HepG2 (cell line): Measurements from ENCODE around the gene HES2. TPM values are rescaled to one million over a fixed set of nuclear protein-coding genes. Genes with fewer than 3 reads are reported as not detected.

Source experiments
- DNMT1 ChIP-seq: sonication (generic); formaldehyde crosslinking; IDR thresholded peaks from 2 replicates; pipeline ENCODE4 v1.5.1; 2020; ENCODE audit warnings: mild to moderate bottlenecking, missing genetic modification reagents
- HNF4G ChIP-seq, 2 experiments: sonication (generic) in 1 of 2; formaldehyde crosslinking in 1 of 2; IDR thresholded peaks; 2 replicates each; pipeline versions ENCODE4 v1.4.0 to v1.6.1; 2011 to 2020; ENCODE audit warnings: borderline replicate concordance in 2 of 2, low read depth in 2 of 2, mild to moderate bottlenecking in 2 of 2, low read length in 1 of 2, missing genetic modification reagents in 1 of 2, moderate library complexity in 1 of 2
- HNRNPH1 ChIP-seq: fragments of 200-400 bp; formaldehyde crosslinking; optimal IDR thresholded peaks from 2 replicates; pipeline ENCODE3; 2017; ENCODE audit warnings: mild to moderate bottlenecking, low read depth, low read length
- IKZF5 ChIP-seq: IDR thresholded peaks from 2 replicates; pipeline ENCODE4 v1.6.1; 2018; ENCODE audit warnings: missing genetic modification reagents, mild to moderate bottlenecking, missing compliant biosample characterization
- MAFG ChIP-seq: sonication (generic); formaldehyde crosslinking; IDR thresholded peaks from 2 replicates; pipeline ENCODE4 v1.5.1; 2020; ENCODE audit warnings: mild to moderate bottlenecking, missing genetic modification reagents
- SAFB2 ChIP-seq: sonication (generic); formaldehyde crosslinking; IDR thresholded peaks from 2 replicates; pipeline ENCODE4 v1.5.1; 2020; ENCODE audit warnings: missing genetic modification reagents, low read depth, mild to moderate bottlenecking, borderline replicate concordance
- SOX6 ChIP-seq, 2 experiments: fragments of 450-650 bp in 1 of 2; sonication (generic) in 1 of 2; formaldehyde crosslinking in 1 of 2; IDR thresholded peaks; 2 replicates each; pipeline versions ENCODE4 v1.4.0 to v1.6.1; 2017 to 2020; ENCODE audit warnings: antibody characterized with exemption in 1 of 2, mild to moderate bottlenecking in 1 of 2, missing genetic modification reagents in 1 of 2
- SP140L ChIP-seq: sonication (generic); formaldehyde crosslinking; IDR thresholded peaks from 2 replicates; pipeline ENCODE4 v1.4.0; 2020; ENCODE audit warnings: missing genetic modification reagents, borderline replicate concordance
- SRY ChIP-seq: sonication (generic); formaldehyde crosslinking; IDR thresholded peaks from 2 replicates; pipeline ENCODE4 v1.8.0; 2022; ENCODE audit warnings: mild to moderate bottlenecking, missing genetic modification reagents
- TRIM24 ChIP-seq: sonication (generic); formaldehyde crosslinking; IDR thresholded peaks from 2 replicates; pipeline ENCODE4 v1.8.0; 2022; ENCODE audit warnings: mild to moderate bottlenecking, missing genetic modification reagents
- ZC3H4 ChIP-seq: sonication (generic); formaldehyde crosslinking; IDR thresholded peaks from 2 replicates; pipeline ENCODE4 v1.4.0; 2020; ENCODE audit warnings: missing genetic modification reagents, borderline replicate concordance
- ZFYVE20 ChIP-seq: sonication (generic); formaldehyde crosslinking; IDR thresholded peaks from 2 replicates; pipeline ENCODE4 v1.8.0; 2023; ENCODE audit warnings: low read depth, mild to moderate bottlenecking, moderate library complexity, missing genetic modification reagents, borderline replicate concordance
- ZNF232 ChIP-seq: sonication (generic); formaldehyde crosslinking; IDR thresholded peaks from 2 replicates; pipeline ENCODE4 v1.4.0; 2020; ENCODE audit warnings: missing genetic modification reagents, borderline replicate concordance
- ZNF446 ChIP-seq: sonication (generic); formaldehyde crosslinking; IDR thresholded peaks from 2 replicates; pipeline ENCODE4 v1.5.0; 2020; ENCODE audit warnings: mild to moderate bottlenecking, missing genetic modification reagents
- ZSCAN9 ChIP-seq: IDR thresholded peaks from 2 replicates; pipeline ENCODE4 v1.6.1; 2016; ENCODE audit warnings: borderline replicate concordance
- polyA plus RNA-seq, 8 experiments: library from polyadenylated mRNA; depleted of rRNA in 3 of 8; stranded (reverse) in 7 of 8; unstranded in 1 of 8; fragments of >200 nt; fragmentation: Illumina TruSeq in 4 of 8; extraction: Trizol in 4 of 8; gene quantifications; 2 replicates each; pipeline versions ENCODE4 v1.2.1 to v1.2.3, GENCODE V29; 2011 to 2016; ENCODE audit warnings: low read depth in 4 of 8, missing spikeins in 1 of 8, mixed read lengths in 1 of 8; ENCODE audit not compliant: insufficient read depth in 1 of 8
- total RNA-seq, 5 experiments: library from RNA; depleted of rRNA; stranded (reverse); fragments of >200 nt; fragmentation: Illumina TruSeq; extraction: Trizol; gene quantifications; 2 replicates each; pipeline ENCODE4 v1.2.3, GENCODE V29; 2016; ENCODE audit warnings: low read depth in 1 of 5
- TF ChIP-seq, protein P1 (sequence below): sonication (generic); formaldehyde crosslinking; IDR thresholded peaks from 2 replicates; pipeline ENCODE4 v1.5.0; 2020; ENCODE audit warnings: mild to moderate bottlenecking, missing genetic modification reagents
- TF ChIP-seq, protein P2 (sequence below): sonication (generic); formaldehyde crosslinking; IDR thresholded peaks from 2 replicates; pipeline ENCODE4 v1.4.0; 2020; ENCODE audit warnings: mild to moderate bottlenecking, missing genetic modification reagents
- TF ChIP-seq, protein P3 (sequence below): sonication (generic); formaldehyde crosslinking; IDR thresholded peaks from 2 replicates; pipeline ENCODE4 v1.8.0; 2022; ENCODE audit warnings: mild to moderate bottlenecking, missing genetic modification reagents
- TF ChIP-seq, protein P4 (sequence below): sonication (generic); formaldehyde crosslinking; IDR thresholded peaks from 2 replicates; pipeline ENCODE4 v1.9.0; 2021; ENCODE audit warnings: missing genetic modification reagents, borderline replicate concordance

Gene HES2
- total and polyA plus RNA-seq, 2 of the 13 experiments (the other 11 are each of a cell fraction or from before 2014, with no cell fraction given) = 0.11 to 0.17 TPM

- TF ChIP-seq, protein P1, sequence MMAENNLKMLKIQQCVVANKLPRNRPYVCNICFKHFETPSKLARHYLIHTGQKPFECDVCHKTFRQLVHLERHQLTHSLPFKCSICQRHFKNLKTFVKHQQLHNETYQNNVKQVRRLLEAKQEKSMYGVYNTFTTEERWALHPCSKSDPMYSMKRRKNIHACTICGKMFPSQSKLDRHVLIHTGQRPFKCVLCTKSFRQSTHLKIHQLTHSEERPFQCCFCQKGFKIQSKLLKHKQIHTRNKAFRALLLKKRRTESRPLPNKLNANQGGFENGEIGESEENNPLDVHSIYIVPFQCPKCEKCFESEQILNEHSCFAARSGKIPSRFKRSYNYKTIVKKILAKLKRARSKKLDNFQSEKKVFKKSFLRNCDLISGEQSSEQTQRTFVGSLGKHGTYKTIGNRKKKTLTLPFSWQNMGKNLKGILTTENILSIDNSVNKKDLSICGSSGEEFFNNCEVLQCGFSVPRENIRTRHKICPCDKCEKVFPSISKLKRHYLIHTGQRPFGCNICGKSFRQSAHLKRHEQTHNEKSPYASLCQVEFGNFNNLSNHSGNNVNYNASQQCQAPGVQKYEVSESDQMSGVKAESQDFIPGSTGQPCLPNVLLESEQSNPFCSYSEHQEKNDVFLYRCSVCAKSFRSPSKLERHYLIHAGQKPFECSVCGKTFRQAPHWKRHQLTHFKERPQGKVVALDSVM = 0 out of 2 replicates have a peak, but pooled peaks have one; percentile 35
- TF ChIP-seq, protein P2, sequence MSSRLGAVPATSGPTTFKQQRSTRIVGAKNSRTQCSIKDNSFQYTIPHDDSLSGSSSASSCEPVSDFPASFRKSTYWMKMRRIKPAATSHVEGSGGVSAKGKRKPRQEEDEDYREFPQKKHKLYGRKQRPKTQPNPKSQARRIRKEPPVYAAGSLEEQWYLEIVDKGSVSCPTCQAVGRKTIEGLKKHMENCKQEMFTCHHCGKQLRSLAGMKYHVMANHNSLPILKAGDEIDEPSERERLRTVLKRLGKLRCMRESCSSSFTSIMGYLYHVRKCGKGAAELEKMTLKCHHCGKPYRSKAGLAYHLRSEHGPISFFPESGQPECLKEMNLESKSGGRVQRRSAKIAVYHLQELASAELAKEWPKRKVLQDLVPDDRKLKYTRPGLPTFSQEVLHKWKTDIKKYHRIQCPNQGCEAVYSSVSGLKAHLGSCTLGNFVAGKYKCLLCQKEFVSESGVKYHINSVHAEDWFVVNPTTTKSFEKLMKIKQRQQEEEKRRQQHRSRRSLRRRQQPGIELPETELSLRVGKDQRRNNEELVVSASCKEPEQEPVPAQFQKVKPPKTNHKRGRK (CRISPR knock-in tag) = no peak
- no peak for TF ChIP-seq TRIM24 (CRISPR knock-in tag)
- TF ChIP-seq ZNF232 (CRISPR knock-in tag) = no peak
- no peak for TF ChIP-seq ZSCAN9 (CRISPR knock-in tag)
- TF ChIP-seq DNMT1 = no peak
- TF ChIP-seq, protein P3, sequence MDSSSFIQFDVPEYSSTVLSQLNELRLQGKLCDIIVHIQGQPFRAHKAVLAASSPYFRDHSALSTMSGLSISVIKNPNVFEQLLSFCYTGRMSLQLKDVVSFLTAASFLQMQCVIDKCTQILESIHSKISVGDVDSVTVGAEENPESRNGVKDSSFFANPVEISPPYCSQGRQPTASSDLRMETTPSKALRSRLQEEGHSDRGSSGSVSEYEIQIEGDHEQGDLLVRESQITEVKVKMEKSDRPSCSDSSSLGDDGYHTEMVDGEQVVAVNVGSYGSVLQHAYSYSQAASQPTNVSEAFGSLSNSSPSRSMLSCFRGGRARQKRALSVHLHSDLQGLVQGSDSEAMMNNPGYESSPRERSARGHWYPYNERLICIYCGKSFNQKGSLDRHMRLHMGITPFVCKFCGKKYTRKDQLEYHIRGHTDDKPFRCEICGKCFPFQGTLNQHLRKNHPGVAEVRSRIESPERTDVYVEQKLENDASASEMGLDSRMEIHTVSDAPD (CRISPR knock-in tag) = no peak
- TF ChIP-seq HNF4G (IDR thresholded peaks at IDR 0.05; ENCODE audit: borderline replicate concordance, low read depth, low read length) = 0 out of 2 replicates have a peak, but pooled peaks have one; percentile 14
- TF ChIP-seq HNF4G (CRISPR knock-in tag; IDR thresholded peaks at IDR 0.05; ENCODE audit: borderline replicate concordance, low read depth) = no peak
- TF ChIP-seq HNRNPH1 = no peak
- TF ChIP-seq, protein P4, sequence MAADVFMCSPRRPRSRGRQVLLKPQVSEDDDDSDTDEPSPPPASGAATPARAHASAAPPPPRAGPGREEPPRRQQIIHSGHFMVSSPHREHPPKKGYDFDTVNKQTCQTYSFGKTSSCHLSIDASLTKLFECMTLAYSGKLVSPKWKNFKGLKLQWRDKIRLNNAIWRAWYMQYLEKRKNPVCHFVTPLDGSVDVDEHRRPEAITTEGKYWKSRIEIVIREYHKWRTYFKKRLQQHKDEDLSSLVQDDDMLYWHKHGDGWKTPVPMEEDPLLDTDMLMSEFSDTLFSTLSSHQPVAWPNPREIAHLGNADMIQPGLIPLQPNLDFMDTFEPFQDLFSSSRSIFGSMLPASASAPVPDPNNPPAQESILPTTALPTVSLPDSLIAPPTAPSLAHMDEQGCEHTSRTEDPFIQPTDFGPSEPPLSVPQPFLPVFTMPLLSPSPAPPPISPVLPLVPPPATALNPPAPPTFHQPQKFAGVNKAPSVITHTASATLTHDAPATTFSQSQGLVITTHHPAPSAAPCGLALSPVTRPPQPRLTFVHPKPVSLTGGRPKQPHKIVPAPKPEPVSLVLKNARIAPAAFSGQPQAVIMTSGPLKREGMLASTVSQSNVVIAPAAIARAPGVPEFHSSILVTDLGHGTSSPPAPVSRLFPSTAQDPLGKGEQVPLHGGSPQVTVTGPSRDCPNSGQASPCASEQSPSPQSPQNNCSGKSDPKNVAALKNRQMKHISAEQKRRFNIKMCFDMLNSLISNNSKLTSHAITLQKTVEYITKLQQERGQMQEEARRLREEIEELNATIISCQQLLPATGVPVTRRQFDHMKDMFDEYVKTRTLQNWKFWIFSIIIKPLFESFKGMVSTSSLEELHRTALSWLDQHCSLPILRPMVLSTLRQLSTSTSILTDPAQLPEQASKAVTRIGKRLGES (CRISPR knock-in tag) = no peak
- no peak for TF ChIP-seq ZC3H4 (CRISPR knock-in tag)
- no peak for TF ChIP-seq SRY
- TF ChIP-seq SP140L (CRISPR knock-in tag) = no peak
- no peak for TF ChIP-seq MAFG (CRISPR knock-in tag)
- TF ChIP-seq ZFYVE20 (CRISPR knock-in tag) = no peak
- TF ChIP-seq IKZF5 = no peak
- no peak for TF ChIP-seq SOX6 (IDR thresholded peaks at IDR 0.05)
- no peak for TF ChIP-seq SOX6 (CRISPR knock-in tag; IDR thresholded peaks at IDR 0.05)
- TF ChIP-seq SAFB2 (CRISPR knock-in tag) = no peak
- TF ChIP-seq ZNF446 = no peak
Observed at GRCh38 chr1:6444377-6444776, 24.7 kb upstream of the HES2 start (continued).
